Measurements from ENCODE around the gene DRC7. TPM values are rescaled to one million over a fixed set of nuclear protein-coding genes. Genes with fewer than 3 reads are reported as not detected.

DRC7 gene
- total RNA-seq, 2 donors from 2014 or later: not detected

DNA sequence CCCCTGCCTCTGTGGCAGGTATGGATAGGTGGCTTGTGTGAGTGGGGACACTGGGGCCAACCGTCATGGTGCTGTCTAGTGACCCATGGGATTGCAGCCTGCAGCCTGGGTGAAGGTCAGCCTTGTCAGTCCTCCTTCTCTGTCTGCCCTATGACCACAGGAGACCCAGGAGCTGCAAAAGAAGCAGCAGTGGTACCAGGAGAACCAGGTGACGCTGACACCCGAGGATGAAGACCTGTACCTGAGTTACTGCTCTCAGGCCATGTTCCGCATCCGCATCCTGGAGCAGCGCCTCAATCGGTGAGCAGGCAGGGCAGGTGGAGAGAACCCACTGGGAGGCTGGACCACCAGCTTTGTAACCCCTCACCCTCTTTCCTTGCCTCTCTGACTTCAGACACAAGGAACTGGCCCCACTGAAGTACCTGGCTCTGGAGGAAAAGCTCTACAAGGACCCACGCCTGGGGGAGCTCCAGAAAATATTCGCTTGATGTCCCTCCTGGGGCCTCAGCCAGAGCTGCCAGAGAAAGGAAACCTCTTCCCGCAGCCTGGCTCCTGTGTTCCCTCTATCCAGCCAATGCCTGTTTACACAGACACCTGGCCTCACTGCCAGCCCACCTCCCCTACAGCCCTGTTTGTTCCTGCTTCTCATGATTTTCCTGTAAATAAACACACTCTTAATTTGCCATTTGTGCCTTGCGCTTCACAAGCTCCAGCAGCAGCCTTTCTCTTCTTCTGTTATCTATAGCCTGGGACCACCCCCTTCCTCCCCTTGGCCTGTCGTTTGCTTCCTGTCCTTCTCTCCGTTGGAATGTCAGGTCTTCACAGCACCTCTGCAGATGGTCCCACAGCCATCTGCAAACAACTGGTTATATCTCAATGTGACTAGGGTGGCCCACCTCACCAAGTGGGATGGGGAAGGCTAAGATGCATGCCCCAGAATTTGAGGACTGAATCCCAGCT lies 36.4 kb downstream of the DRC7 start:
- no peaks in the 10 kb centered on the region for H3K27me3 ChIP-seq (replicated peaks; ENCODE audit: insufficient read depth)
- H3K27ac ChIP-seq: no peak overlapping the region
- no peak for ATAC-seq (ENCODE audit: insufficient number of reproducible peaks, low FRiP score, low read depth)
- no peaks in the 10 kb centered on the region for H3K36me3 ChIP-seq
- no peak overlapping the region for H3K4me3 ChIP-seq
- DNase-seq (ENCODE audit: low spot score): no peak
- peaks cover 3 to 10% of the 10 kb centered on the region in 2 donors for H3K4me1 ChIP-seq (ENCODE audit: control insufficient read depth in 1 of 2, low read depth in 2 of 2)
- H3K9me3 ChIP-seq: no peaks in the 10 kb centered on the region
- TF ChIP-seq CTCF (IDR thresholded peaks at IDR 0.05): no peak

GRCh38 chr16:57732037-57732436 lies 37.4 kb downstream of the DRC7 start:
- TF ChIP-seq CTCF (IDR thresholded peaks at IDR 0.05): no peak
- Histone ChIP-seq H3K27me3 (replicated peaks; ENCODE audit: insufficient read depth) (no peaks in the 10 kb centered on the region), H3K4me1 (ENCODE audit: control insufficient read depth in 1 of 2, low read depth in 2 of 2) (peaks cover 6 to 20% of the 10 kb centered on the region in 2 donors), H3K4me3 (no peak overlapping the region), H3K36me3 (no peaks in the 10 kb centered on the region), H3K27ac (peak overlapping the region in 1 of 2 donors; percentile 48), H3K9me3 (no peaks in the 10 kb centered on the region)
- no peak for ATAC-seq (ENCODE audit: insufficient number of reproducible peaks, low FRiP score, low read depth)
- DNase-seq (ENCODE audit: low spot score): no peak

- DNase-seq (ENCODE audit: low spot score) (no peak), ATAC-seq (ENCODE audit: insufficient number of reproducible peaks, low FRiP score, low read depth) (no peak)
- Histone ChIP-seq H3K4me1 (ENCODE audit: control insufficient read depth in 1 of 2, low read depth in 2 of 2) (peaks cover 7 to 23% of the 10 kb centered on the region in 2 donors), H3K4me3 (no peak overlapping the region), H3K9me3 (no peaks in the 10 kb centered on the region), H3K36me3 (no peaks in the 10 kb centered on the region), H3K27me3 (replicated peaks; ENCODE audit: insufficient read depth) (no peaks in the 10 kb centered on the region), H3K27ac (peak overlapping the region in 1 of 2 donors; percentile 48)
- no peak for TF ChIP-seq CTCF (IDR thresholded peaks at IDR 0.05)
Observed at GRCh38 chr16:57732714-57733113, 38.1 kb downstream of the DRC7 start.

DNA sequence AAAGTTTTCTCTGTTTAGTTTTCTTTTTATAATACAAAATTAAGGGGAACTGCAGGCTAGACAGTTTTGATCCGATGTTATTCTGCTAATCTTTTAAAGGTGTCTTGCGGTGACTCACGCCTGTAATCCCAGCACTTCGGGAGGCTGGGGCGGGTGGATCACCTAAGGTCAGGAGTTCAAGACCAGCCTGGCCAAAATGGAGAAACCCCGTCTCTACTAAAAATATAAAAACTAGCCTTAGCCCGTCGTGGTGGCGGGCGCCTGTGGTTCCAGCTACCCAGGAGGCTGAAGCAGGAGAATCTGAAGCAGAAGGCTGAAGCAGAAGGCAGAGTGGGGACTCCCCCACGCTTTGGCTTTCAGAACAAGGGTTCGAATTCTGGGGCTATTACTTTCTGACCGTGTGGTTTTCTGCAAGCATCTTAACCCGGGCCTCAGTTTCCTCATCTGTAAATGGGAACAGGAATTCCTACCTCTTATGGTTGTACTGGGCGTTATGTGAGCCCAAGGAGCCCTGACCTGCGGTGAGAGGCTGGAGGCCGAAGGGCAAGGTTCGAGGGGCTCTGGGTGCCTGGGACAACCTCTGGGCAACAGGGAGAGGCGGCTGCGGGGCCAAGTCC lies 39.8 kb downstream of the DRC7 start:
- no peaks in the 10 kb centered on the region for H3K27me3 ChIP-seq (replicated peaks; ENCODE audit: insufficient read depth)
- peaks cover 7 to 23% of the 10 kb centered on the region in 2 donors for H3K4me1 ChIP-seq (ENCODE audit: control insufficient read depth in 1 of 2, low read depth in 2 of 2)
- ATAC-seq (ENCODE audit: insufficient number of reproducible peaks, low FRiP score, low read depth) (no peak), DNase-seq (ENCODE audit: low spot score) (no peak)
- peak overlapping the region; percentile 81 for H3K4me3 ChIP-seq
- peak overlapping the region; percentile 82 to 92 for H3K27ac ChIP-seq
- no peak for TF ChIP-seq CTCF (IDR thresholded peaks at IDR 0.05)
- H3K36me3 ChIP-seq: no peaks in the 10 kb centered on the region
- no peaks in the 10 kb centered on the region for H3K9me3 ChIP-seq
